ENCODE measurements around the gene CDH4.

The CDH4 gene

DNA sequence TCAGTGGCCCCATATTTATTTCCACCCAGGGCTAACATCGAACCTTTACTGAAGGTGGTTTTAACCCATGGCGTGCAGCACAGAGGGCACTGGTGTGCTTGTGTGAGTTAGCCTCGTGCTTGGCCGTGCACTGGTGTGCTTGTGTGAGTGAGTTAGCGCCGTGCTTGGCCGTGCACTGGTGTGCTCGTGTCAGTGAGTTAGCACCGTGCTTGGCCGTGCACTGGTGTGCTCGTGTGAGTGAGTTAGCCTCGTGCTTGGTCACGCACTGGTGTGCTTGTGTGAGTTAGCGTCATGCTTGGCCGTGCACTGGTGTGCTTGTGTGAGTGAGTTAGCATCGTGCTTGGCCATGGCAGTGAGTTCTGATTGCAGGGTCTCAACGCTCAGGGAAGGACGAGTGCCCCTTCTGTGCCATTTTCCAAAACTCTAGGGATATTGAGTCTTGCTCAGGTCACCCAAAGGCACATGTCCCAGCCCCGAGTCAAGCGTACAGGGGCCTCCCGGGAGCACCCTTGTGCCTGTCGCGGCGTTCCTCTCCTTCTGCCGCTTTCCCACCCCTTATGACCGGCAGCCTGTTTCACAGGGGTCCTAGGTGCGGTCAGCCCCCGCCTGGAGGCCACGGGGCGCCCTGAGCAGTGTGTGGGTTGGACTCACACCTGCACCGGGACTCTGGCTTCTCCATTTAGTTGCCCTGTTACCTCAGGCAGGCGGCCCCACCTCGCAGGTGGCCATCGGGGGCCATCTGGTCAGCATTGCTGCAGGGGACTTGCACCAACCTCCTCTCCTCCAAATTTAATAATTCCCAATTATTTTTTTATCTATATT lies 399.1 kb downstream of the CDH4 start:
- in situ Hi-C loops (cut with HindIII; ENCODE audit: low sequenced_read_pairs): no loop called here
- no peak for DNase-seq (ENCODE audit: low read depth, low spot score)
- H3K4me3 ChIP-seq (ENCODE audit: low read depth, low read length): no peak overlapping the region
- TF ChIP-seq, protein P1, sequence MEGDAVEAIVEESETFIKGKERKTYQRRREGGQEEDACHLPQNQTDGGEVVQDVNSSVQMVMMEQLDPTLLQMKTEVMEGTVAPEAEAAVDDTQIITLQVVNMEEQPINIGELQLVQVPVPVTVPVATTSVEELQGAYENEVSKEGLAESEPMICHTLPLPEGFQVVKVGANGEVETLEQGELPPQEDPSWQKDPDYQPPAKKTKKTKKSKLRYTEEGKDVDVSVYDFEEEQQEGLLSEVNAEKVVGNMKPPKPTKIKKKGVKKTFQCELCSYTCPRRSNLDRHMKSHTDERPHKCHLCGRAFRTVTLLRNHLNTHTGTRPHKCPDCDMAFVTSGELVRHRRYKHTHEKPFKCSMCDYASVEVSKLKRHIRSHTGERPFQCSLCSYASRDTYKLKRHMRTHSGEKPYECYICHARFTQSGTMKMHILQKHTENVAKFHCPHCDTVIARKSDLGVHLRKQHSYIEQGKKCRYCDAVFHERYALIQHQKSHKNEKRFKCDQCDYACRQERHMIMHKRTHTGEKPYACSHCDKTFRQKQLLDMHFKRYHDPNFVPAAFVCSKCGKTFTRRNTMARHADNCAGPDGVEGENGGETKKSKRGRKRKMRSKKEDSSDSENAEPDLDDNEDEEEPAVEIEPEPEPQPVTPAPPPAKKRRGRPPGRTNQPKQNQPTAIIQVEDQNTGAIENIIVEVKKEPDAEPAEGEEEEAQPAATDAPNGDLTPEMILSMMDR (IDR thresholded peaks at IDR 0.05; ENCODE audit: low read depth, low read length): no peak

DNA sequence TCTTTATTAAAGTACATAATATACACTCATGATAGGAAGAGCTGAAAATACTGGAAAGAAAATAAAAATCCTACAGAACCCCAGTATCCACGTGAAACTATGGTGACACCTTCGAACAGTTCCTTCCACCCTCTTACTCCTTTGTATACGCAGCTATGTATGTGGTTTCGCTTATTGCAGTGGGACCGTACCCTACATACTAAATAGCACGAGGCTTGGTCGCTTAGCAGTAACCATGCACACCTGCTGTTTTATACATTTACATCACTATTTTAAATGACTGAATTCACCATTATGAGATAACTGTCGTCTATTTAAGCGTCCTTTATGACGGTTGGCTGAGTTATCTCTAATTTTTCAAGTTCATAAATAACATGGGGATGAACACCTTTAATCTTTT lies 400.1 kb downstream of the CDH4 start:
- in situ Hi-C loops (cut with HindIII; ENCODE audit: low sequenced_read_pairs): no loop called here
- no peak for DNase-seq (ENCODE audit: low read depth, low spot score)
- no peak overlapping the region for H3K4me3 ChIP-seq (ENCODE audit: low read depth, low read length)
- TF ChIP-seq, protein P1 (IDR thresholded peaks at IDR 0.05; ENCODE audit: low read depth, low read length): no peak

DNA sequence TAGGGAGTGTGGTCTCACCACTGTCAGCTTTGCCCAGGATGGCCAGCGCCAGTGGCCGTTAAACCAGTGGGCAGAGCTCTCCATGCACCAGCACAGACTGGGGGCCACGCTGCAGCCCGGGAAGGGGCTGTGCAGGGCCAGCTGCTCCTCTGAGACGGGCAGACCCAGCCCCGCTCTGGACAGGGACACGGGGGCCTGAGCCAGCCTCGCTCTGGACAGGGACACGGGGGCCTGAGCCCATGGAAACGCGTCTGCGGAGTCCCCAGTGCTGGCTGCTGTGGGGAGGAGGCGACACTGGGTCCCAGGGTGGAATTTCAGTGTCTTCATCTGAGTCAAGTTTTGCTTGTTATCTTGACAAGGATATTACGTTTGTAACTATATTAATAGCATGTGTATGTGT lies 402.7 kb downstream of the CDH4 start:
- in situ Hi-C loops (cut with HindIII; ENCODE audit: low sequenced_read_pairs): no loop called here
- no peak overlapping the region for H3K4me3 ChIP-seq (ENCODE audit: low read depth, low read length)
- TF ChIP-seq, protein P1 (IDR thresholded peaks at IDR 0.05; ENCODE audit: low read depth, low read length): no peak
- no peak for DNase-seq (ENCODE audit: low read depth, low spot score)

DNA sequence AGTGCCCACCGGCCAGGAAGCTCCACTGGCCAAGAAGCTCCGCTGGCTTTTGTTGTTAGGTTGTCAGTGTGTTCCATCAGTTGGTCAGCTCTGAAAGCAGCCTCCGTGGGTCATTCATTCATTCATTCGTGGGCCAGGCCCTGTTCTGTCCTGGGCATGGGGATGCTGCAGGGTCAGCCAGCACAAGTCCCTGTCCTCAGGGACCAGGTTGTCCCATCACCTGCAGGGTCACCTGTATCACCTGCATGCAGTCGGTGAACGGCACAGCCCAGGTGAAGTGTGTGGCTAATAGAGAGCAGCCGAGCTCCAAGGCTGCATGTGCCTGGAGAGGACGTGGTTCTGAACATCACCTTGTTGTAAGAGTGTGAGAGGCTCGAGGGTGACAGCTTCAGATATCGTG lies 403.5 kb downstream of the CDH4 start:
- TF ChIP-seq, protein P1 (IDR thresholded peaks at IDR 0.05; ENCODE audit: low read depth, low read length): no peak
- H3K4me3 ChIP-seq (ENCODE audit: low read depth, low read length): no peak overlapping the region
- no peak for DNase-seq (ENCODE audit: low read depth, low spot score)
- in situ Hi-C loops (cut with HindIII; ENCODE audit: low sequenced_read_pairs): no loop called here

DNA sequence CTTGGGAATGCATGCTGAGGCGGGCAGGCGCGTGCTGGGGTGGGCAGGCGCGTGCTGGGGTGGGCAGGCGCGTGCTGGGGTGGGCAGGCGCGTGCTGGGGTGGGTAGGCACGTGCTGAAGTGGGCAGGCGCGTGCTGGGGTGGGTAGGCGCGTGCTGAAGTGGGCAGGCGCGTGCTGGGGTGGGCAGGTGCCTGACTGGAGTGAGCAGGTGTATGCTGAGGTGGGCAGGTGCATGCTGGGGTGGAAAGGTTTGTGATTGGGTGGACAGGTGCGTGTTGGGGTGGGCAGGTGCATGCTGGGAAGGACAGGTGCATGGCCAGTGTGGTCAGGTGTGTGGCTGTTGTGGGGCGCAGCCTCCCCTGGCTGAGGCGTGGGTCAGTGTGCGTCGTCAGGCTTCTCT lies 404.1 kb downstream of the CDH4 start:
- in situ Hi-C loops (cut with HindIII; ENCODE audit: low sequenced_read_pairs): no loop called here
- TF ChIP-seq, protein P1 (IDR thresholded peaks at IDR 0.05; ENCODE audit: low read depth, low read length): no peak
- no peak overlapping the region for H3K4me3 ChIP-seq (ENCODE audit: low read depth, low read length)
- DNase-seq (ENCODE audit: low read depth, low spot score): no peak

DNA sequence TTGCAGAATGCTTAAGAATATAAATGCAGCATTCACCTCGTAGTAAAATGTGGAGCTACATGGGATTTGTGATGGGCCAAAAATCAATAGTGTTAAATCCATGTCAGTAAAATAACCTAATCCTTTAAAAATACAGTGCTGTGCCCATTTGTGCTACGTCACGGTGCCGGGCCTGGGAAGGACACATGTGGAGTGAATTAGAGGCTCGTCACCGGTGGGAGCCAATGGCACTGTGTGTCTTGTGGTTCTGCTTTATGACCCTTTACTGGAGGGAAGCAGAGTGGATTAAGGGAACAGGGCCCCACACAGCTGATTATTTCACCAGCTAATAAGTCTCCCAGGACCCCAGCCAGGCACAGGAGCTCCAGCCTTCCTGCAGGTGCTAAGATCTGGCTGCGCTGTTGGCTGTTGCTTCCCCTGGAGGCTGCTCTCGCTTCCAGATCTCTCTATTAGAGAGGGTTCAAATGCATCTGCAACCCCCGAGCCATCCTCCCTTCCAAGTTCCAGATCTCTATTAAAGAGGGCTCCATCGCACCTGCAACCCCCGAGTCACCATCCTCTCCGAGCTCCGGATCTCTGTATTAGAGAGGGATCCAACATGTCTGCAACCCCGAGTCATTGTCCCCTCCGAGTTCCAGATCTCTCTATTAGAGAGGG lies 405.8 kb downstream of the CDH4 start:
- no peak overlapping the region for H3K4me3 ChIP-seq (ENCODE audit: low read depth, low read length)
- DNase-seq (ENCODE audit: low read depth, low spot score): no peak
- TF ChIP-seq, protein P1 (IDR thresholded peaks at IDR 0.05; ENCODE audit: low read depth, low read length): no peak
- in situ Hi-C loops (cut with HindIII; ENCODE audit: low sequenced_read_pairs): no loop called here

Data from astrocyte of the spinal cord (primary cell).